Right lobe of liver (tissue), 4 donors: ENCODE results near the gene TEX36.

Experiments
- POLR2A ChIP-seq: fragments of 450-650 bp; IDR thresholded peaks from one replicate; pipeline ENCODE4 v1.6.1; 2017; ENCODE audit warnings: antibody characterized with exemption, mild to moderate bottlenecking
- TF ChIP-seq, protein P1 (sequence below), 4 donors: fragments of 200-600 bp in 3 of 4; fragments of 450-650 bp in 1 of 4; IDR thresholded peaks; one replicate each; pipeline versions ENCODE4 v1.5.1 to v1.8.0; 2016 to 2022; ENCODE audit warnings: antibody characterized with exemption in 4 of 4, mild to moderate bottlenecking in 2 of 4
- donor health status: DM: no; HTN: no; CAD: no.
- donor health status: DM: no; HTN: no; CAD: no.
- donor health status: DM: no; HTN: yes; CAD: no.

DNA sequence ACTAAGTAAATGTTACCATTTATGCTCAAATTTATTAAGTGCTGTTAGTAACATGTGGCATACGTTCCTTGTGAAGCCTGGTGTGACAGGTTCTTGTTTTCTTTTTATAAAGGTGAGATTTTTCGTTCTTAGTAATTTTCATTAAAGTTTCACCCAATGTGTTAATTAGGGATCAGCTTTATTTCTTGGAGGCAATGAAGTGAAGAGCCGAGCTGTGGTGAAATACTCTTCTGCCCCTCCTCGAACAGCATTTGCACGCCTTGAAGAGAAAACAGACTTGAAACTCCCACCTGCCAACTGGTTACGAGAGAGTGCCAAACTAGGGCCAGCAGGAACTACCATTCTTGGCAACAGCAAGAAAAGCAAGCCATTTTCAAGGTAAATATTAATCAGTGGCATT lies 38.1 kb upstream of the TEX36 start:
- TF ChIP-seq, protein P1, sequence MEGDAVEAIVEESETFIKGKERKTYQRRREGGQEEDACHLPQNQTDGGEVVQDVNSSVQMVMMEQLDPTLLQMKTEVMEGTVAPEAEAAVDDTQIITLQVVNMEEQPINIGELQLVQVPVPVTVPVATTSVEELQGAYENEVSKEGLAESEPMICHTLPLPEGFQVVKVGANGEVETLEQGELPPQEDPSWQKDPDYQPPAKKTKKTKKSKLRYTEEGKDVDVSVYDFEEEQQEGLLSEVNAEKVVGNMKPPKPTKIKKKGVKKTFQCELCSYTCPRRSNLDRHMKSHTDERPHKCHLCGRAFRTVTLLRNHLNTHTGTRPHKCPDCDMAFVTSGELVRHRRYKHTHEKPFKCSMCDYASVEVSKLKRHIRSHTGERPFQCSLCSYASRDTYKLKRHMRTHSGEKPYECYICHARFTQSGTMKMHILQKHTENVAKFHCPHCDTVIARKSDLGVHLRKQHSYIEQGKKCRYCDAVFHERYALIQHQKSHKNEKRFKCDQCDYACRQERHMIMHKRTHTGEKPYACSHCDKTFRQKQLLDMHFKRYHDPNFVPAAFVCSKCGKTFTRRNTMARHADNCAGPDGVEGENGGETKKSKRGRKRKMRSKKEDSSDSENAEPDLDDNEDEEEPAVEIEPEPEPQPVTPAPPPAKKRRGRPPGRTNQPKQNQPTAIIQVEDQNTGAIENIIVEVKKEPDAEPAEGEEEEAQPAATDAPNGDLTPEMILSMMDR (IDR thresholded peaks at IDR 0.05) = no peak
- no peak for TF ChIP-seq POLR2A
